GM12892 (cell line): Measurements from ENCODE around the gene FBXO34.

Source experiments
- POLR2A ChIP-seq: IDR thresholded peaks from 2 replicates; pipeline ENCODE4 v1.6.1; 2011; ENCODE audit warnings: low read depth, low read length, control low read depth
- POLR2AphosphoS5 ChIP-seq: IDR thresholded peaks from 2 replicates; pipeline ENCODE4 v1.6.1; 2011; ENCODE audit warnings: low read depth, low read length, control low read depth

DNA sequence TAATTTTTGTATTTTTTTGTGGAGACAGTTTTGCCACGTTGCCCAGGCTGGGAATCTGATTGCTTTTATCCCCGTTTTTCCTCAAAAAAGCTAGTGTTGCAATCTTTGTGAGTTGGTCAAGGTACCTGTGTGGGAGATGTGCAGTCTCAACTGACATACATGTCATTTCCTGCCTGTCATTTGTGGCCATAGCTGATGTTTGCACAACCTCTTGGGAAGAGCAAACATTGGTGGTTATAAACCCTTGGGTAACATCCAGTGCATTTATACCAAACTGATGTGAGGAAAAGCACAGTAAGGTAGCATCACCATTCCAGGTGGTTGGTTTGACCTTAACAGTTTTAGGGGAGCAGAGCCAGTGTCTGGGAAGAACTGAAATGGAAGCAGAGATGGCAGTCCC, 85.7 kb downstream of the FBXO34 start:
- TF ChIP-seq POLR2AphosphoS5 (no peak), POLR2A (no peak)
